Left hindlimb (tissue), 1 donor: ENCODE results near the gene TBX15.
A peak's percentile ranks its signal among the peaks of the same experiment; 100 is the strongest.

Experiments used
- DNase-seq: peaks from one replicate; pipeline ENCODE4 v3.0.0-alpha.2; 2018

Gene TBX15

DNA sequence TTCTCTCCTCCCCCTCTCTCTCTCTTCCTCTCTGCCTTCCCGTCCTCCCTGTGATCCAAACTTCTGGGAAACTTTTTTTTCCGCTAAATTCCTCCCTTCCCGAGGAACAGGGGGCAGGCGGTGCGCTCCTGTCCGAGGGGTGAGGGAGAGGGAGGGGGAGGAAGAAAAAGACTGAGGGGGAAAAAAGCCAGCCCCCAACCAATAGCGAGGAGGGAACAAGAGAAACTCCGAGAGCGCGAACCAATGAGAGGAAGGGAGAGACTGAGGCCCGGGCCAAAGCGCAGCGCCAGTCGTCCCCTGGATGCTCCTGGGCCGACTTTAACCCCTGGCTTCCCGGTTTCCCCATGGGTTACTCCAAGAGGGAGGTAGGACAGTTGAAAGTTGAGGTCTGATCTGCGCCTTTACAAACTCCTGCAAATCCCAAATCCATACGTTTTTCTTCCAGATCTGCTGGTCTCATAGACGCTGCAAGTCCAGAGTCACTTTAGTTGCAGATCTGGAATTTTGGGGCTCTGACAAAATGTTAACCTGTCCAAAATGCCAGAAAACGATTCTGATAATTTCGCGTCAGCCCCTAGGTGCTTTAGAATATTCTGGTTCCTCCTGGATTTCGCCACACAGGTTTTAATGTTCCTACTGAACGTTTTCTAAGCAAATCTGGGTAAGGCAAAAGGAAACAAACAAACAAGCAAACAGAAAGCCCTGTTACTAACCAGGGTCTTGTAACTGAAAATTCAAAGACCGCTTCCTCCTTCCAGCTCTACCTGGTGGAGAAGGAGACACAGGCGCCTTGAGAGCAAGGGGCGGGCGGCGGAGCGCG is at the start of gene TBX15:
Gene TBX15, minus strand, starts transcription at position 158 of the 820 bp plus-strand sequence. CDS start 548 bp downstream, outside the sequence.
- peak; percentile 94 for DNase-seq

DNA sequence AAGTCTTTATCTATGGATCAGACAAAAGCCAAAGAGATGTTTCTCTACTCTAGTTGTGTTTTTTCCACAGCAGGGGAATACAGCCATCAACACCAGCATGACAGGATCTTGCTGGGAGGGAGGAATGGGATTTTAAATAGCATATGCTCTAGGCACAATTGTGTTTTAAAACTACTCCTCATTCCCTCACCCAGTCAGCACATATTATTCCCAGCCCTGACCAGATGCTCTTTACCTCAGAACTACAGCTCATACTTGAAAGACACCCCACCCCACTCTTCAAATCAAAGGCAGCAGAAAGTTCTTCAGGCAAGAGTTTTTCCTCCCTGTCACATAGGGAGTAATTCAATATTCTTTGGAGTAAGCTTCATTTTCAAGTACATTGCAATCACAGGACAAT is 46.2 kb upstream of the TBX15 start:
- DNase-seq, result no peak

DNA sequence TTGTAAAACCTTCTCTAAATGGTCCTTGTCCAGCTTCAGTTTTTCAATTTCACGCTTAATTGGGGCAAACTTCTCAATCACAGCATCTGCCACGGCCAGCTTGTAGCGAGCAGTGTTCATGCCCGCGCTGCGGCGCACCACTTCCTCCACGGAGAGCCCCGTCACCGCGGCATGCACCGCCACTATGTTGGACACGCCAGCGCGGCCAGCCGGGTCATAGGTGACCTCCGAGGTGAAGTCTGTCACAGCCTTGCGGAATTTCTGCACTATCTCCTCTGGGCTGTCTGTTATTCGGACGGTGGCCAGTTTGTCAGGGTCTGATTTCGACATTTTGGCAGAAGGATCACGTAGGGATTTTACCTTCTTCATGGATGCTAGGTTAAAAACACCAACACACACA is 44.8 kb upstream of the TBX15 start:
- no peak for DNase-seq

DNA sequence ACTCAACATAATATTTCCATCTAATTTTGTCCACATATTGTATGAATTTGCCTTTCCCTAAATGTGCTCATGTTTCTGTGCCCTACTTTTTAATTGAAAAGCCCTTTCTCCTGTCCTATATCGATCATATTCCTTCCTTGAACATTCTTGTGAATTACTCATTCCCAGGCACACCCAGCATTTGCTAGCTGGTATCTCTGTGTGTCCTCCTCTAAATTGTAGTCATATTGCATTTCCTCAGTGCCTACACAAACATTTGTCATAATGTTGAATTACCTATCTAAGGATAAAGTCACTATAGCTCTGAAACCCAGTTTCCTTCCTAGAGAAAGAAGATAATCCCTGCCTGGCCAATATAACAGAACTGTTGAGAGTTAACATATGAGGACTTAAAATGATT is 39.6 kb upstream of the TBX15 start:
- DNase-seq, result no peak

DNA sequence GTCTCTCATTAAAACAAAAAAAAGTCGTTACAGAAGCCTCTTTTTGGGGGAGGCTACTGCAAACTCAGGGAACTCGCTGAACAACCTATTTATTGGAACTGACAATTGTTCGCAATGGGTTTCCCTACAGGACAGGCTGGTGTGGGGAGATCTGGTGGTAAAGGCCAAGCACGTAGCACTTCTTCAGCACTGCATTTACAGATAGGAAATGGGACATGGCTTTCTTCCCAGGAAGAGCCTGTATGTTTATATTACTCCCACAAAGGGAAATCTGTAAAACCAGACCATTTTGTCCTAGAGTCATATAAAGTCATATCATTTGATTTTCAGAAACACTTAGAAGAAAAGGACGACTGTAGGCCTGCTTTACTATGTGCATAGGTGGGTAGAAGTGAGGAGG is 38.8 kb upstream of the TBX15 start:
- no peak for DNase-seq

DNA sequence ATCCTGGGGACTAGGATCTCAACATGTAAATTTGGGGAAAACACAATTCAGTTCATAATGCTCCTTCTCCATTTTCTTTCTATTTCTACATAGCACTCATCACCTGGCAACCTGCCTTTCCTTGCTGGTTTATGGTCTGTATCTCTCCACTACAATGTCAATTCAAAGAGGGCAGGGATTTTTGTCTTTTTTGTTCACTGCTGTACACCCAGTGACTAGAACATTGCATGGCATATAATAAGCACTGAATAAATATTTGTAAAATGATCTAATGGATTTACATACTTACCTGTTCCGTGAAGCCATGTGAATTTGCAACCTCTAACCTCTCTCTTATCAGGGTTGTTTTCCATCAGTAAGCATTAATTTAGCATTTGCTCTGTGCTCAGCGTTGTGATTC is 27.4 kb upstream of the TBX15 start:
- no peak for DNase-seq

DNA sequence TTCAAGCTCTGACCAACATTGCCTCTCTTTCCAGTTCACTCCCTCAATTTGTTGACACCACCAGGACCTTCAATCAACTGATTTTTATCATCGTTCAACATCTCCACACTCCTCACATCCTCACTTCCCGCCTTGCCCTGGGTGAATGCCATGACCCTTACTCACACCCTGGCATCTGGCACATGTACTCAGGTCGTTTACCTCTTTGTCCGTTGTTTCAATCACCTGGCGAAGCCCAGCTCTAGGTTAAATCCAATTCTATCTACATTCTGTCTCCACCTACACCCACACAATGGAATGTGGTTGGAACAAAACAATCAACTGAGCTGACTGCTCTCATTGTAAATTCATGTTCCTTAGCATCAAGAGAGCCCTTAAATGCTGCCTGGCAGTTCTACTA is 24.2 kb upstream of the TBX15 start:
- no peak for DNase-seq

DNA sequence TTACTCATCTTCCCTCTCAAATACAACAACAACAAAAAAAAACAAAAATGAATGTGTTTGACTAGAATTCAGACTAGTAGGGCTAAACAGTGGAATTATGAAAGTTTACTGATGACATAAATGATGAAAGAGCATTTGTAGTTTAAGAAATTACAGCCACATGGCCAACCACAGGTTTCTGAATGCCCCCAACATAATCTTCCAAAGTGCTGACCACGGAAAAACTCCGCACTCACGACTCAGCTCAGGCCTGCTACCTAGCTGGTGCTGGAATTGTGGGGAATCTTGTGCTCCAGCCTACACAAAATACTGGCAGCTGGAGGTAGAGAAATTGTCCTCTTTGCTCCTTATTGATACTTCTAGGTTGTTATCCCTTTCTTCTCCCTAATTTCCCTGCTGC is 23.6 kb upstream of the TBX15 start:
- no peak for DNase-seq

DNA sequence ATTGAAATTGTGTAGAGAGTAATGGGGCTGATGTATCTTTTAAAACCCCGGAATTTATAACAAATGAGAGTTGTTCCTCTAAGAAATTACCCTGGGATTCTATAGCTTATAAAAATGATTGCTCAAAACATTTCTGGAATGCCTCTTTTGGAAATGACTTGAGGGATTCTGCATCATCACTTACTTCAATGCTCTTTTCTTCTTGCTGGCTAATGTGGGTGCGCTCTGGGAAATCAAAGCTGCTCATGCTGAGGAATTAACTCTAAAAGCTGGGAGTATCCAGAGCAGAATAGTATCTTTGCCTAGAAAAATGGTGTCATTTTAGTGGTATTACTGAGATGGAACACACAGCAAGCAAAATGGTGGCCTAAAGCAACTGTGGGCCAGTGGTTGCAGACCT is 23.0 kb upstream of the TBX15 start:
- DNase-seq, result no peak

DNA sequence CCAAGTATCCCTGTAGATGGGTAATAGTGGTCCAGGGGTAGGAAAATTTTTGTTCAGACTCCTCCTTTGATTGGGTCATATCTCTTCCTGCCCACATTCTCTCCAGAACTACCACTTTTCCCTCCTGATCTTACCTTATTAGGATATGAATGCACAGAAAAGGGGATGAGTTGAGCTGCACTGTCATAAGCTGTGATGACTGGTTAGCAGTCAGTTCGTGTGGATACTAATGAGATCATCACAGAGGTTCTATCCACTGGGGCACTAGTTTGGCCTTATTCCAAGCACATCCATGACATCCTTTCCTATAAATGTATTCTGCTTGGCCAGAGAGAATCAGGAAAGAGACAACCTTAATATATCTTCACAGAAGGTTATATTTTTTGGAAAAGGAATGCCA is 22.1 kb upstream of the TBX15 start:
- no peak for DNase-seq

DNA sequence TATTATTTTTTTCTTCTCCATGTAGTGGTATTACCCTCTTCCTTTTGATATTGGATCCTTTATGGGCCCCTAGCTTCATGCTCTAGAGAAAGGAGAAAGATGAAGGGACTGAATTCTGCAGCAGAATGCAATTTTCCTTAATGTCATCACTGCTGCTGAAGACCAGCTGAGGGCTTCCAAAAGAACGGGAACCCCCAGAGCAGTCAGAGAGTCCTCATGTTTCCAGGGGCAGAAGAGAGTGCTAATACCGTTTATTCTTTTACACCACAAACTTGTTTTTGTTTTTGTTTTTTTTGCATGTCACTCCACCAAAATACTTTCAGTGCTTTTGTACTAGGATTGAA is 21.1 kb upstream of the TBX15 start:
- no peak for DNase-seq

DNA sequence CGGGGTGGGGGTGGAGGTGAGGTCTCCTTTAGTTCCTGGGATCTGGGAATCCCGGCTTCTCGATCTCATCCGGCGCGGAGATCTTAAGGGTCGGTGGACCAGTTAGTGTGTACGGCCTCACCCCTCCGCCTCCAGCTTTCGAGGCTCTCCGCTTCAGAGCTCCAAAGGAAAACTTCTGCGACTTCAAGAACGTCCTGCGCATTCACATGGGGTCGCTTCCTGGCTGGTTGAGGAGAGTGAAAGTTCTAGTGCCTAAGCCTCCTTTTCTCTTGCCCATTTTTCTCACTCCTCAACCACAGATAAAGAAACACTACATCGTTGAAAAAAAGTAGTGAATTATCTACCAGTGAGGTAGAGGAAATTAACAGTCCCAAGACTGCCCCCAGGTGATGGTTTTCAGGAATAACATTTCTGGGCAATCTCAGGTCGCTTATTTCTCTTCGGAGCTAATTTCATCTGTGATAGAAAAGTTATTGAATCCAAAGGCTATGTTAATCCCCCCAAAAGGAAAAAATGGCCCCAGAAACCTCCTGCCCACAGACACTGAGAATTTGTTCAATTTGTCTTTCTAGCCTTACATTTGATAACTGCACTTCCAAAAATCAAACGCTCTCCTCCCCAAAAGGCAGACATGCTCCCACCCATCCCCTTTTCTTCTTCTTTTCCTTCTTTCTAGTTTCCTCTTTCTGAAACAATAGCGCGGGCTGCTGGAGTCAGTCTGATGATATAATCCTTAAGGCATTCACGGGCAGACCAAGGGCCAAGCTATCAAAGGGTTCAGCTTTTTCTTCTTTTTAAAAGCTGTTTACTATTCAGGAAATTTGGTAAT is 20.6 kb upstream of the TBX15 start:
- peak; percentile 77 for DNase-seq

DNA sequence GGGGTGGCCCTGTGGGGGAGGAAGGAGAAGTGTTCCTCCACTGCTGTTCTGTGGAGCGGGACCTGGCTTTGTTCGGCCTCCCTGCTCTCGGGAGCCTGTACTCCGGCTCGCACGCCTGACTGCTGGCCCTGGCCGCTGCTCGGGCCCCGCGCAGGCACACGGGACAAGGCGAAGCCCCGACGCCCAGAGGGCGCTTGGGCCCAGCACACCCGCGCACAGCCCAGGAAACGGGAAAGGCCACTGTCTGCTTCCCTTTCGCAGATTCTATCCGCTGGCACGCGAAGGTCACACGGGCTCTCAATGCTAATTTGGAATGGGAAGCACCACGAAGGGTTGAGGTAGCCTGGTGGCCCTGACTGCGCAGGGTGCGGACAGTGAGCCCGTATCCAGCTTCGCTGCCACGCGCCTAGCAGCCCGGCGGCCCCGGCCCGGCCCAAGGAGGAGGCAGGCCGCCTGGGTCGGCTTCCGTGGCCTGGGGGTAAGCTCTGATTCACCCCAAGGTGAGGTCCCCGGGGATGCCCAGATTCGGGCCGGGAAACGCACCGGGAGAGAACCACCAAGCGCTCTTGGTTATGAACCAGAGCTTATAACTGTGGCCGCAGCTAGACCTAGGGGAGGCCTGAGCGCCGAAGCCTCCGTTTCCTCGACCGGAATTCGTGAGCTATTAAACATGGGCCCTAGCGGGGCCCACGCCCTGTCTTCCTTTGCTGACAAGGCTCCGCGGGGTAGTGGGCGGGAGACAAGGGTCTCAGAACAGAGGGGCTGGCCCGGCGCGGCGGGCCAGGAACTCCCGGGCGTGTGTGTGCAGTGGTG is 19.7 kb upstream of the TBX15 start:
- DNase-seq, result no peak

DNA sequence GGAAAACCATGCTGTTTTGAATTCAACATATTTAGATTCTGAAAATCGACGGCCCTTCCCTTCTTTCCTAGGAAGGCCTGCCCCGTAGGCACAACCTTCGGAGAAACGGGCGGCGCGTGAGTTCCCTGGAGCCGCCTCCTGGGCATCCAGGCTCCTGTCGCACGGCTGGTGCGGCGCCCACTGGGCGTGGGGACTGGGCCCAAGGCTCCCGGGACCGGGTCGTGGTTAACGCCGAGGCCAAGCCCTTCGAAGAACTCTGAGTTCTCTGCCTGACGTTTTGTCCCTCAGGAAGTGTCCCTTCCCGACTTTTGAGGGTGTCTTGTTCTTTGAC is 19.2 kb upstream of the TBX15 start:
- no peak for DNase-seq

DNA sequence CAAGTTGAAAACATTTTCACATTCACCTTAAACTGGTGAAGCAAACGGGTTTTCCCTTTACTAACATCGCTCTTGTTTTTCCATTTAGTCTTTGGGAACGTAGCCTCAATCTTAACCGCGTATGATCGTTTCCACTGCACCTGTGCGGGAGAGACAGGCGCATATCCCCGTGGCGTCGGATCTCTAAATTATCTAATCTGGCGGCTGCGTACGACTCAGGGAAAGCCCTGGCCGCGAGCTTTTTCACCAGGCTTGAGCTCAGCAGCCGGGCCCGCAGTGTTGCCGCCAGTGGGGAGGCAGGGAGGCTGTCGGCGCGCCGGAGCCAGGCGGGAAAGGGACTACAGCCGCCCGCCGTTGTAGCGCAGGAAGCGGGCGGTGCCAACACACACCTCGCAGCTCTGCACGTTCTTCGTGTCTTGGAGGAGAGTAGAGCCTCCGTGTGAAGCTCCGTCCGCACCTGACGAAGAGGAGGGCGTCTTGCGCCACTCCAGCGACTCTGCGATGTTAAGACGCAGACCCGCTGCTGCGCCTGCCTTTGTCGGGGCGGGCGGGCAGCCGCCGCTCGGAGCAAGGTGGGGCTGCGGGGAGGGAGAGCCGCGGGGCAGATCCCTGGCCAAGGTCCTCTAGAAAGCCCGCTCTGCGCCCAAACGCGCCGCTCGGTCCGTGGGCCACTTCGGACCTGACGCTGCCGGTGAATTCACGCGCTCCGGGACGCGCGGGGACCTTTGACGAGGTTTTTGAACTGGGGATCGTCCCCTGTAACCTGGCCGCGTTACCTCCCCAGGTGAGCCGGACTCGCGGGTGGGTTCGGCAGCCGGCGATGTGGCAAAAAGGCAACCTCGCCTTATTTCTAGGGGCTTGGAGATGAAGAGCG is 18.5 kb upstream of the TBX15 start:
- DNase-seq, result peak; percentile 41

DNA sequence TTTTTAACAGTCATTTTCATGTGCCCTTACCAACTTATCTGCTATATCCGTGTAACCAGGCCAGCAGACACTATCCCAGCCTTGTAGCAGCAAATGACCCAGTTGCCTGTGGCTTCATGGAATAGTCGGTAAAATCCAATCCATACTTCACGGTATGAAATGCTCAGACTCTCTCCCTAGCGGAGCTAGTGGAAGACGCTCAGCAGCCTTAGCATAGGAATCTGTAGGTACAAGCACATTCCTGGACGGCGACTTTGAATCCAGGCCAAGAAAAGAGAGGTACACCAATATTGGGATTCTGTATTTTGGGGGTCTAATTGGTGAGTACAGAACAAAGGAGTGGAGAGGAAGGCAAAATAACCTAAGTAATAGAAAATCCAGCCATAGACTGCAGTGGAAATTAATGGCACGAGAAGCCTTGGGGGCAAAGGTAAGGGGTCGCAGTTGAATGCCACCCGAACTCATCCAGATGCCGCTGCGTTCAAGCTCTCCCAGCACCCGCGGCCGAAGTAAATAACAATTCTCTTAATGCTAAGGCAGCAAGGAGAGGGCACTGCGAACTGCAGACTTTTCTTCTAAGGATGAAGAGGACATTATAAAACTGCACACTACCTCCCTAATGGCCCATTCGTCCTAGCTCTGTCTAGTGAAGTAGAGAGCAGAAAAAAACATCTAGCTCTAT is 17.7 kb upstream of the TBX15 start:
- DNase-seq, result no peak

DNA sequence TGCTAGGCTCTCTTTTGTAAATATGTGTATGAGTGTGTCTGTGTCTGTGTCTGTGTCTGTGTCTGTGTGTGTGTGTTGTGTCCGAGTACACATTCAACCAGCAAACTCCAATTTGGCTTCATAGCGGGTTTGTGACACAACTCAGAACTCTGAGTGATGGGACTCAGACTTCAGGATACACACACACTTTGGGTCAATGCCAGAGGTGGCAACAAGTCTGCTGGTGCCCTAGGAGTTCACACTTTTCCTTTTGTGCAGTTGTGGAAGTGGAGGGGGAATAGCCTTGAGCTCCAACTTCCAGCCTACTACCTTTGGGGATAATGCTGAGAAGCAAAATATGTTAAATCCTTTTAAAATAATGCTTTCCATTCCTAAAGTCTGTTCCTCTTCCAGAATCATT is 16.6 kb upstream of the TBX15 start:
- no peak for DNase-seq

DNA sequence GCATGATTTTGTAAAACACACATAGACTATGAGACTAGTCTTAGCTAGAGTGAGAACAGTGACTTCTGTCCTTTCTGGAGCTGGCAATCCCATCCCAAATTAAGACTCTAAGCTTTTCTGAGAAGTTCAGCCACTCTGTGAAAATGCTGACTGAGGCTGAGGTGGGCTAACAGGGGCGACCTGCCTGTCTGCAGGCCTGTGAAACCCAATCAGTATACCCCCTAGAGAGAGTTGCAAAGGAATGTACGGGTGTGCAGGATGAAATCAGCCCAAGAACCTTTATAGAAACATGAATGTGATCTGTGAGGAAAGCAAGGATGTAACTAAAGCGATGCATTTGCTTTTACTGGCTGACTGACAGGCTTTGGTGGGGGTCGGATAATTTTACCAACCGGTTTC is 16.0 kb upstream of the TBX15 start:
- no peak for DNase-seq

DNA sequence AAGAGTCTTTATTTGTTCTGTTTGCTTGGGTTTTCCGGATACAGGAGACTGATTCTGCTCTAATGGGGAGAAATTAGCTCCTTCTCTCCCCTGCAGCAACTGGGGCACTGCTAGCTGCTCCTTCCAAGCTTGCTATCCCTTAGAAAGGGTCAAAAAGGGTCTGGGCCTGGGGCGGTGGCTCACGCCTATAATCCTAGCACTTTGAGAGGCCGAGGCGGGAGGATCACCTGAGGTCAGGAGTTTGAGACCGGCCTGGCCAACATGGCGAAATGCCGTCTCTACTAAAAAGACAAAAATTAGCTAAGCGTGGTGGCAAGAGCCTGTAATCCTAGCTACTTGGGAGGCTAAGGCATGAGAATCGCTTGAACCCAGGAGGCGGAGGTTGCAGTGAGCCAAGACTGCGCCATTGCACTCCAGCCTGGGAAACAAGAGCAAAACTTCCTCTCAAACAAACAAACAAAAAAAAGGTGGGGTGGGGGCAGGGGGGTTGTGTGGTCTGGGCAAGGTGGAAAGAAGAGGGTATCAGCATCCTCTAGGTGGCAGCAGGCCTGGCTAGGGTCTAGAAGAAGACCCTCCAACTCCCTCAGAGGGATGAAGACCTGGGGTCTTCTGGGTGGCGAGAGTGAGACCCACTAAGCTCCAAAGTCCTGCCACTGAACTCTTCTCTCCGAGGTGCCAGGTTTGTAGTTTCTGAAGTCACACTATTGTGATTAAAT is 15.4 kb upstream of the TBX15 start:
- no peak for DNase-seq

DNA sequence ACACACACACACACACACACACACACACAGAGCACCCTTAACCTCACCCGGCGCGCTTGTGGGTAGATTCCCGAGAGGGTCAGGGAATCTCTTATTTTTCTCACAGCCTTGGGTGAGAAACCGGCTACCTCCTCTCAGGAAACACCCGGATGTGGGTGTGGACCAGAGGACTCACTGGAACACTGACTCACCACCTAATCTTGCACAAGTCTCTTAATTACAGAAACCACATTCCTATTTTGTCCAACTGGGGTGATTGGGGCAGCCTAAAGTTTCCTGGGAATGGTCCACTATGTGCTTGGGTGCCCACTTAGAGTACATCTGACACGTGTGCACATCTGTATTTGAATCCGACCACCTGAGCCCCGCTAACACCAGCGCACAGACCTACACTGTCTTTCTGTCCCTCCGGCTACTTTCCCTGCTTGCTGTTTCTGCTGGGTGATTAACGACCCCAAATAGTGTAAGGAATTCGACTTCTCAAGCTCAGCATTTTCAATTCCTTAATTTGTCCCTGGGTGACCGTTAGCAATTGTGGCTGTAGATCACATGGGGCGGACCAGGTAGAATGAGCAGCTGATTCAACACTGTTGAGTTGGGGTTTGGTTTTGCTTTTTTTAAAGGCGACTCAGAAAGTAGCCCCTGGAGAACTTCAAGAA is 14.0 kb upstream of the TBX15 start:
- peak; percentile 45 for DNase-seq
